H54 (cell line): ENCODE measurements around the gene PCDHGB7.
"Not testable (repeated sequence)": the region's sequence is repeated elsewhere in the genome, so short reads cannot be mapped to it uniquely, and the experiment has no call there.

ENCODE experiments used
- DNase-seq: peaks from one replicate; pipeline ENCODE4 v3.0.0; 2011; ENCODE audit warnings: low spot score, mixed read lengths; ENCODE audit not compliant: insufficient read length
- FAIRE-seq: peaks from 3 replicates; lab custom pipeline; 2011; peaks lifted over from hg19 to GRCh38; lab: Jason Lieb, UNC
- POLR2A ChIP-seq: IDR thresholded peaks from 2 replicates; pipeline ENCODE4 v1.6.1; 2011; ENCODE audit warnings: low read depth, mild to moderate bottlenecking, low read length

Gene PCDHGB7

GRCh38 chr5:141388661-141389060 lies 28.8 kb upstream of the PCDHGB7 start:
- no peak for FAIRE-seq
- DNase-seq = no peak
- no peak for TF ChIP-seq POLR2A

GRCh38 chr5:141389153-141390042 lies 28.1 kb upstream of the PCDHGB7 start:
- DNase-seq = no peak
- no peak for FAIRE-seq
- TF ChIP-seq POLR2A = no peak

GRCh38 chr5:141392429-141393198 lies 24.9 kb upstream of the PCDHGB7 start, which contains the start of gene PCDHGA8:
Gene PCDHGA8, plus strand, starts transcription at chr5:141392633. Its CDS starts 181 bp downstream, at chr5:141392814.
- TF ChIP-seq POLR2A = no peak
- FAIRE-seq = no peak
- DNase-seq = no peak

- FAIRE-seq (no peak), DNase-seq (no peak)
- TF ChIP-seq POLR2A = no peak
These were observed 24.2 kb upstream of the PCDHGB7 start for GRCh38 chr5:141393267-141393666.

GRCh38 chr5:141394401-141395187 lies 22.9 kb upstream of the PCDHGB7 start:
- not testable (repeated sequence) for FAIRE-seq

GRCh38 chr5:141397756-141398551 lies 19.5 kb upstream of the PCDHGB7 start, which contains the start of gene PCDHGB5:
Gene PCDHGB5, plus strand, starts transcription at chr5:141397947. Its CDS starts 181 bp downstream, at chr5:141398128.
- not testable (repeated sequence) for FAIRE-seq

More at GRCh38 chr5:141394401-141395187, 22.9 kb upstream of the PCDHGB7 start:
- DNase-seq = not testable (repeated sequence)

GRCh38 chr5:141398608-141399007 lies 18.9 kb upstream of the PCDHGB7 start:
- DNase-seq = no peak
- no peak for FAIRE-seq
- no peak for TF ChIP-seq POLR2A

More at GRCh38 chr5:141397756-141398551, 19.5 kb upstream of the PCDHGB7 start, which contains the start of gene PCDHGB5:
- DNase-seq = not testable (repeated sequence)

GRCh38 chr5:141399555-141400258 lies 17.8 kb upstream of the PCDHGB7 start:
- FAIRE-seq = no peak
- TF ChIP-seq POLR2A = no peak

GRCh38 chr5:141402553-141403243 lies 14.8 kb upstream of the PCDHGB7 start, which contains the start of gene PCDHGA9:
Gene PCDHGA9, plus strand, starts transcription at chr5:141402778. Its CDS starts 175 bp downstream, at chr5:141402953.
- peak; percentile 66 for DNase-seq
- no peak for TF ChIP-seq POLR2A
- FAIRE-seq = peak; percentile 20

More at GRCh38 chr5:141399555-141400258, 17.8 kb upstream of the PCDHGB7 start:
- no peak for DNase-seq

GRCh38 chr5:141403387-141403786 lies 14.1 kb upstream of the PCDHGB7 start:
- FAIRE-seq (no peak), DNase-seq (no peak)
- TF ChIP-seq POLR2A = no peak

GRCh38 chr5:141407790-141408505 lies 9.5 kb upstream of the PCDHGB7 start, which contains the start of gene PCDHGB6:
Gene PCDHGB6, plus strand, starts transcription at chr5:141408021. Its CDS starts 182 bp downstream, at chr5:141408203.
- FAIRE-seq = not testable (repeated sequence)

More at GRCh38 chr5:141407790-141408505, 9.5 kb upstream of the PCDHGB7 start, which contains the start of gene PCDHGB6:
- not testable (repeated sequence) for DNase-seq
